Fibroblast of pulmonary artery (primary cell): ENCODE data around the gene NPM1.

Source experiments
- DNase-seq: peaks from one replicate; pipeline ENCODE4 v3.0.0-alpha.2; 2010; ENCODE audit warnings: low read depth
- H3K4me3 ChIP-seq: replicated peaks from 2 replicates; pipeline ENCODE4 v1.5.1; 2011; ENCODE audit warnings: low read depth, mild to moderate bottlenecking, control low read depth, low read length, moderate library complexity
- TF ChIP-seq, protein P1 (sequence below): IDR thresholded peaks from 2 replicates; pipeline ENCODE4 v1.5.1; 2011; ENCODE audit warnings: mild to moderate bottlenecking, control low read depth, low read length, inconsistent platforms; ENCODE audit errors: missing control alignments

NPM1 gene

GRCh38 chr5:171416160-171417049 is 28.8 kb downstream of the NPM1 start:
- H3K4me3 ChIP-seq, result no peak overlapping the region
- TF ChIP-seq, protein P1, sequence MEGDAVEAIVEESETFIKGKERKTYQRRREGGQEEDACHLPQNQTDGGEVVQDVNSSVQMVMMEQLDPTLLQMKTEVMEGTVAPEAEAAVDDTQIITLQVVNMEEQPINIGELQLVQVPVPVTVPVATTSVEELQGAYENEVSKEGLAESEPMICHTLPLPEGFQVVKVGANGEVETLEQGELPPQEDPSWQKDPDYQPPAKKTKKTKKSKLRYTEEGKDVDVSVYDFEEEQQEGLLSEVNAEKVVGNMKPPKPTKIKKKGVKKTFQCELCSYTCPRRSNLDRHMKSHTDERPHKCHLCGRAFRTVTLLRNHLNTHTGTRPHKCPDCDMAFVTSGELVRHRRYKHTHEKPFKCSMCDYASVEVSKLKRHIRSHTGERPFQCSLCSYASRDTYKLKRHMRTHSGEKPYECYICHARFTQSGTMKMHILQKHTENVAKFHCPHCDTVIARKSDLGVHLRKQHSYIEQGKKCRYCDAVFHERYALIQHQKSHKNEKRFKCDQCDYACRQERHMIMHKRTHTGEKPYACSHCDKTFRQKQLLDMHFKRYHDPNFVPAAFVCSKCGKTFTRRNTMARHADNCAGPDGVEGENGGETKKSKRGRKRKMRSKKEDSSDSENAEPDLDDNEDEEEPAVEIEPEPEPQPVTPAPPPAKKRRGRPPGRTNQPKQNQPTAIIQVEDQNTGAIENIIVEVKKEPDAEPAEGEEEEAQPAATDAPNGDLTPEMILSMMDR, result no peak
- DNase-seq, result no peak

DNA sequence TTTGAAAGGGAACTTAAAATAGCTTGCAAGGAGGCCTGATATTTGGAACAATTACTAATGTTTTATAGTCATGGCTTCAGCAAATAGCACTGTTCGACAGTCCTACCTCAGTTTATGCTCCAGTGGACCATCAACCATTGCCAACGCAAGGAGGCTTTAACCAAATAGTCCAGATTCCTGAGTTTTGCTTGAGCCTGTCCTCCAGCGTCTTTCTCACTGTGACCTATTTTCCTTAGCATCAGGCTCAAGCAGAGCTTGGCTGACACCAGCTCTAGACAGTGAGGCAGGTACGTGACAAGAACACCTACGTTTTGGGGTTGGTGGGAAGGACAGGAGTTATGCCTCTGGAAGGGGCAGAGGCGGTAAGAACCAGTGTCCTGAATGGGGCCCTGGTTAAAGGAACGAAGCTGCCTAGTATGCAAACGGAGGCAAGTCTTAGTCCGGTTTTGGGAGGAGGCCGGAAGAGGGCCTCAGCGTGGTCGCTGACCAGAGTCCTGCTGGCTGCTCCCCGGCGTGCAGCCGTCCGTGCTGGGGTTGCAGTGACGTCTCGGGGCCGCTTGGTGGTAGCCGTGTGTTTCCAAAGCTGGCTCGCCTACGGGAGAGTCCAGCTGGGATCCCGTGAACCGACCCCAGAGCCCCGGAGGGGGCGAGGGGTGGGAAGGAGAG is 30.8 kb downstream of the NPM1 start:
- peak; percentile 86 for DNase-seq
- TF ChIP-seq, protein P1, result peak; percentile 72
- peak overlapping the region; percentile 37 for H3K4me3 ChIP-seq

- TF ChIP-seq, protein P1, result no peak
- peak within 1 kb of the TSS; percentile 37 for H3K4me3 ChIP-seq
- peak; percentile 58 for DNase-seq
Measured at GRCh38 chr5:171418982-171419687, 31.5 kb downstream of the NPM1 start, which contains the start of gene FGF18. FGF18 (plus strand) TSS chr5:171419647; CDS start chr5:171420200, 553 bp downstream.

DNA sequence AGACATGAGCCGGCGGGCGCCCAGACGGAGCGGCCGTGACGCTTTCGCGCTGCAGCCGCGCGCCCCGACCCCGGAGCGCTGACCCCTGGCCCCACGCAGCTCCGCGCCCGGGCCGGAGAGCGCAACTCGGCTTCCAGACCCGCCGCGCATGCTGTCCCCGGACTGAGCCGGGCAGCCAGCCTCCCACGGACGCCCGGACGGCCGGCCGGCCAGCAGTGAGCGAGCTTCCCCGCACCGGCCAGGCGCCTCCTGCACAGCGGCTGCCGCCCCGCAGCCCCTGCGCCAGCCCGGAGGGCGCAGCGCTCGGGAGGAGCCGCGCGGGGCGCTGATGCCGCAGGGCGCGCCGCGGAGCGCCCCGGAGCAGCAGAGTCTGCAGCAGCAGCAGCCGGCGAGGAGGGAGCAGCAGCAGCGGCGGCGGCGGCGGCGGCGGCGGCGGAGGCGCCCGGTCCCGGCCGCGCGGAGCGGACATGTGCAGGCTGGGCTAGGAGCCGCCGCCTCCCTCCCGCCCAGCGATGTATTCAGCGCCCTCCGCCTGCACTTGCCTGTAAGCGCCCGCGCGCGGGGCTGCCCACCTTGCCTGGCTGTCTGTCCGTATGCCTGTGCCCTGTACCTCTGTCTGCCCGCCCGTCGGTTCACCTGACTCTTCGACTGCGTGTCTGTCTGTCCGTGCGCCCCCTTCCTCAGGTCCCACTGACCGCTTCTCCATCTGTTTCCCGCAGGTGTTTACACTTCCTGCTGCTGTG is 32.2 kb downstream of the NPM1 start:
- DNase-seq, result peak; percentile 17
- H3K4me3 ChIP-seq, result no peak overlapping the region
- TF ChIP-seq, protein P1, result no peak

GRCh38 chr5:171420431-171421241 is 33.0 kb downstream of the NPM1 start:
- DNase-seq, result peak; percentile 85
- TF ChIP-seq, protein P1, result no peak
- H3K4me3 ChIP-seq, result no peak overlapping the region
